Subcutaneous adipose tissue (tissue), 4 donors: ENCODE measurements around the gene TAX1BP1. TPM values are rescaled to one million over a fixed set of nuclear protein-coding genes. Genes with fewer than 3 reads are reported as not detected.

ENCODE experiments used
- total RNA-seq, 4 donors: library from RNA; depleted of rRNA; stranded (reverse); fragments of >200 nt; gene quantifications; one replicate each; pipeline ENCODE4 v1.1.0, GENCODE V29; 2016
- TF ChIP-seq, protein P1 (sequence below): fragments of 450-650 bp; IDR thresholded peaks from one replicate; pipeline ENCODE4 v1.5.1; 2016; ENCODE audit warnings: low read depth, mild to moderate bottlenecking, control low read depth, antibody characterized with exemption, moderate library complexity

The TAX1BP1 gene
- total RNA-seq, 4 donors from 2014 or later, result 80.8 to 113 (median 101) TPM

- TF ChIP-seq, protein P1, sequence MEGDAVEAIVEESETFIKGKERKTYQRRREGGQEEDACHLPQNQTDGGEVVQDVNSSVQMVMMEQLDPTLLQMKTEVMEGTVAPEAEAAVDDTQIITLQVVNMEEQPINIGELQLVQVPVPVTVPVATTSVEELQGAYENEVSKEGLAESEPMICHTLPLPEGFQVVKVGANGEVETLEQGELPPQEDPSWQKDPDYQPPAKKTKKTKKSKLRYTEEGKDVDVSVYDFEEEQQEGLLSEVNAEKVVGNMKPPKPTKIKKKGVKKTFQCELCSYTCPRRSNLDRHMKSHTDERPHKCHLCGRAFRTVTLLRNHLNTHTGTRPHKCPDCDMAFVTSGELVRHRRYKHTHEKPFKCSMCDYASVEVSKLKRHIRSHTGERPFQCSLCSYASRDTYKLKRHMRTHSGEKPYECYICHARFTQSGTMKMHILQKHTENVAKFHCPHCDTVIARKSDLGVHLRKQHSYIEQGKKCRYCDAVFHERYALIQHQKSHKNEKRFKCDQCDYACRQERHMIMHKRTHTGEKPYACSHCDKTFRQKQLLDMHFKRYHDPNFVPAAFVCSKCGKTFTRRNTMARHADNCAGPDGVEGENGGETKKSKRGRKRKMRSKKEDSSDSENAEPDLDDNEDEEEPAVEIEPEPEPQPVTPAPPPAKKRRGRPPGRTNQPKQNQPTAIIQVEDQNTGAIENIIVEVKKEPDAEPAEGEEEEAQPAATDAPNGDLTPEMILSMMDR, result no peak
Measured at GRCh38 chr7:27765841-27766240, 25.9 kb downstream of the TAX1BP1 start.

GRCh38 chr7:27767374-27767773 lies 27.4 kb downstream of the TAX1BP1 start:
- TF ChIP-seq, protein P1, result no peak

- TF ChIP-seq, protein P1, result no peak
Measured at GRCh38 chr7:27771111-27771510, 31.1 kb downstream of the TAX1BP1 start.

- TF ChIP-seq, protein P1, result no peak
Measured at GRCh38 chr7:27774717-27775328, 34.9 kb downstream of the TAX1BP1 start.

GRCh38 chr7:27775782-27776181 lies 35.8 kb downstream of the TAX1BP1 start:
- TF ChIP-seq, protein P1, result no peak

DNA sequence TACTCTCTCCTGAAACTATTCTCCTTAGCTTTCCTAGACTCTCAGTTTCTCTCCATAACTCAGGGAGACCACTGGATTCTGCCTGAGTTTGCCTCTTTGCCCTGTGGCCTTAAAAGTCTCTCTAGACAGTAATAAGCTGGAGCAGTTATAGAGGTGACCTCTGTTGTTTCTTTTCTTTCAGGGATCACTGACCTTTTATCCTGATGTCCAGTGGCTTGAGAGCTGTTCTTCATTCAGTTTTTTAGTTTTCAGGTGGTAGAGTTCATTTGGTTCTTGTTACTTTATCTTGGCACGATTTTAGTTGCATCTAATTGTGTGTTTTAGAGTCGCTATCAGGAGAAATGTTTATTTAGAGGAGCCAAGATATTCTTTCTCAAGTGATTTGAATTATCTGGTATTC lies 37.7 kb downstream of the TAX1BP1 start:
- TF ChIP-seq, protein P1, result no peak

- TF ChIP-seq, protein P1, result no peak
Measured at GRCh38 chr7:27779873-27780272, 39.9 kb downstream of the TAX1BP1 start.
